ENCODE measurements around the gene HSPA5. TPM values are rescaled to one million over a fixed set of nuclear protein-coding genes. Genes with fewer than 3 reads are reported as not detected.
"Not testable (repeated sequence)": the region's sequence is repeated elsewhere in the genome, so short reads cannot be mapped to it uniquely, and the experiment has no call there.

Gene HSPA5
- total and polyA plus RNA-seq, 4 donors: 108 to 342 (median 237) TPM

DNA sequence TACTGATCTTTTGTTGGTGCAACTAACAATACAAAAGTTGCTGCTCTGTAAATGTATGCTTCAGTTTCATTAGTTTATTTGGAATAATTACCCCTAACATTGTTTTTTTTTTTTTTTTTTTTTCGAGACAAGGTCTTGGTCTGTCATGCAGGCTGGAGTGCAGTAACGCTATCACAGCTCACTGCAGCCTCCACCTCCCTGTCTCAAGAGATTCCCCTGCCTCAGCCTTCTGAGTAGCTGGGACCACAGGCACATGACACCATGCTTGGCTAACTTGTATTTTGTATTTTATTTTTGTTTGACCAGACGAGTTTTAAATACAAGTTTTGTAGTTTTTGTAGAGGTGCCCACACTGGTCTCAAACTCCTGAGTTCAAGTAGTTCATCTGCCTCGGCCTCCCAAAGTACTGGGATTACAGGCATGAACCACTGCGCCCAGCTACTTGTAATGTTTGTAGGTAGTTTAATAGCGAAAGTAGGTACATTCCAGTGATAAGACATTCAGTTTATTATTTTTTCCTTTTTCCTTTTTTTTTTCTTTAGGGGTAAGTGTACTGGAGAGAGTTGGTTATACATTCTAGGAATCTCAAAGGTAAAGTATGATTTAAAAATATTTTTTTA lies 27.4 kb upstream of the HSPA5 start:
- no peaks in the 10 kb centered on the region for H3K9me3 ChIP-seq (ENCODE audit: control insufficient read depth in 4 of 4, low read length in 3 of 4)
- no peak overlapping the region for H3K9ac ChIP-seq (ENCODE audit: low read depth in 1 of 2, low read length in 2 of 2)
- 83% methylated on average over 6 of the region's 6 CpGs for WGBS

DNA sequence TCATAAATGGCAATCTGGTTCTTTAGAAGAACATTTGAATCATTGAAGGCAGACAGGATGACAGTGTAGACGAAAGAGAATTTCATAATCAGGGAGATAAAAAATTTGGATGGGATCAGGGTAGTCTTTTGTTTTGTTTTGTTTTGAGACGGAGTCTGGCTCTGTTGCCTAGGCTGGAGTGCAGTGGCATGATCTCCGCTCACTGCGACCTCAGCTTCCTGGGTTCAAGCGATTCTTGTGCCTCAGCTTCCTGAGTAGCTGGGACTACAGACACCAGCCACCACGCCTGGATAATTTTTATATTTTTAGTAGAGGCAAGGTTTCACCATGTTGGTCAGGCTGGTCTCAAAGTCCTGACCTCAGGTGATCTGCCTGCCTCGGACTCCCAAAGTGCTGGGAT lies 22.9 kb upstream of the HSPA5 start:
- not testable (repeated sequence) for H3K27me3 ChIP-seq (ENCODE audit: control insufficient read depth in 4 of 4, insufficient read depth in 4 of 4, low read length in 3 of 4); H3K27ac ChIP-seq (ENCODE audit: low read depth in 1 of 2, low read length in 2 of 2); DNase-seq (ENCODE audit: low spot score); H3K9ac ChIP-seq (ENCODE audit: low read depth in 1 of 2, low read length in 2 of 2); H3K9me3 ChIP-seq (ENCODE audit: control insufficient read depth in 4 of 4, low read length in 3 of 4); H3K36me3 ChIP-seq (ENCODE audit: control insufficient read depth in 4 of 4, insufficient read depth in 3 of 4, low read depth in 1 of 4, low read length in 3 of 4); H3K4me3 ChIP-seq (ENCODE audit: low read depth in 1 of 3, low read length in 3 of 3)
- peaks cover 3 to 15% (median 10%) of the 10 kb centered on the region in 4 donors for H3K4me1 ChIP-seq (ENCODE audit: control insufficient read depth in 4 of 4, insufficient read depth in 4 of 4, low read length in 3 of 4)
- 66% methylated on average over 7 of the region's 7 CpGs for WGBS

More for the DNA sequence above, 27.4 kb upstream of the HSPA5 start:
- Histone ChIP-seq H3K4me3 (ENCODE audit: low read depth in 1 of 3, low read length in 3 of 3) (no peak overlapping the region), H3K4me1 (ENCODE audit: control insufficient read depth in 4 of 4, insufficient read depth in 4 of 4, low read length in 3 of 4) (peaks cover 1 to 16% (median 12%) of the 10 kb centered on the region in 4 donors), H3K27ac (ENCODE audit: low read depth in 1 of 2, low read length in 2 of 2) (no peak overlapping the region), H3K27me3 (ENCODE audit: control insufficient read depth in 4 of 4, insufficient read depth in 4 of 4, low read length in 3 of 4) (no peaks in the 10 kb centered on the region), H3K36me3 (ENCODE audit: control insufficient read depth in 4 of 4, insufficient read depth in 3 of 4, low read depth in 1 of 4, low read length in 3 of 4) (peaks cover 0 to 3% (median 0%) of the 10 kb centered on the region in 4 donors)
- DNase-seq (ENCODE audit: low spot score): no peak
- TF ChIP-seq, protein P1, sequence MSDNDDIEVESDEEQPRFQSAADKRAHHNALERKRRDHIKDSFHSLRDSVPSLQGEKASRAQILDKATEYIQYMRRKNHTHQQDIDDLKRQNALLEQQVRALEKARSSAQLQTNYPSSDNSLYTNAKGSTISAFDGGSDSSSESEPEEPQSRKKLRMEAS (IDR thresholded peaks at IDR 0.05): no peak

DNA sequence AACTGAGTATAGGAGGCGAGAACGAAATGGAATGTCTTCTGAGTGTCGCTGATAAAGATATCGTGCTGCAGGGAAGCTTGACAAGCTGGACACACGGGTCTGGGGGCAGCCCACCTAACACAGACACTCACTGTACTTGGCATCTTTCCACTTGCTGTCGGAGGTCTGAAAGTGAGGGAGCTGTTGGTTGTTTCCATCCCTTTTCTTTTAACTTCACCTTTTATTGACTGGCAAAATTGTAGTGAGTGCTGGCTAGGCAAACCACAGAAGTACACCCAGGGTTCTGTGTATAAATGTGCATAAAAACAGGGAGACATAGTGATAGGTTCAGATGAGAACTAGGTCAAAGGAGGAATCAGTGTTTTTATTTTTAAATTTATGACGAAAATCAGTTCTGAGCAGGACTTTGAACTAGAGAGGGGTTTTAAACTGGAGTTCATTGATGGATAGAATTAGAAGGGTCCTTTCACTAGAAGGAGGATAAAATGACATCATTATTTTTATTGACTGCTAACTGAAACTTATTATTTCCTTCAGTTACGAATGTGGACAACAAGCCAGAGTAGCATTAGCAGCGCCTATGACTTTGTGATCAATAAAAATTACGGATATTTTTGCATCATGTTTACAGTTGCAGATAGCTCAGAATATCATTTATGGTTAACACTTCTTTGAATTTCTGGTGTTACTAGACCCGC lies 21.3 kb upstream of the HSPA5 start:
- peak overlapping the region in 1 of 2 donors; percentile 89 for H3K27ac ChIP-seq (ENCODE audit: low read depth in 1 of 2, low read length in 2 of 2)

DNA sequence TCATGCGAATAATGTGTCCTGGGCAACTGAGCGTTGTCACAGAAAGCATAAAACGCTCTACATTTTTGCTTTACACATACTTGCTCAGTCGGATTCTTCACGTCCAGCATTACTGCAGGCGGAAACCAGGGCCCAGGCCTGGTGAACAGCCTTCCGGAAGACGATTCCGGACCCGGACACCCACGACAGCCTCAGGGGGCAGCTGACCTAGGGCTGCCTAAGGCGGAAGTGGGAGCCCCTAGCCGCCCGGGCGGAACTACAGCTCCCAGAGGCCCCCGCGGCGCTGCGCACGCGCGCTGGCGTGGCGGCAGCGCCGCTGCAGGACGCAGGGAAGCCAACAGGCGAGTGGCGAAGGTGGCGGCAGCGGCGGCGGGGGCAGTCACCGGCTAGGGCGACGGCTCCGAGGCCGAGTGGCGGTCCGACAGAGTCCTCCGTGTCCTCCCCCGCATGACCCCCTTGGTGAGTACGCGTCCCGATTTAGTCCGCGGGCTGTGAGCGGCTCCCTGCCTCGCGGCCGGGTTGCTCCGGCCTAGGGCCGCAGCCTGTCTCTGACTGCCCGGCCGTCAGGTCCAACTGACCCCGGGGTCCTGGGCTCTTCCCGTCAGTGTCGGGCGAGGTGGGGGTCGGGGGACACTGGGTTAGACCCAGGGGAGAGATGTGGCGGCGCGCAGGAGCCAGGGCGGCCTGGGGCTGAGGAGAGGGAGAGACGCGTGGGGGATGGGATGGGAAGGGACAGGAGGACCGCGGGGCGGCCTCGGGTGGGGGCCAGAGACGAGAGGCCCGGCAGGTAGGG lies 20.6 kb upstream of the HSPA5 start, which contains the start of gene GAPVD1:
Gene GAPVD1, plus strand, starts transcription at position 326 of the 793 bp plus-strand sequence. CDS start 37,096 bp downstream, outside the sequence.
- peak; percentile 91 for DNase-seq (ENCODE audit: low spot score)
- H3K27ac ChIP-seq (ENCODE audit: low read depth in 1 of 2, low read length in 2 of 2): peak within 1 kb of the TSS; percentile 74 to 89
- peak within 1 kb of the TSS; percentile 45 to 90 for H3K9ac ChIP-seq (ENCODE audit: low read depth in 1 of 2, low read length in 2 of 2)
- 2% methylated on average over 72 of the region's 72 CpGs for WGBS
- H3K4me1 ChIP-seq (ENCODE audit: control insufficient read depth in 4 of 4, insufficient read depth in 4 of 4, low read length in 3 of 4): peaks cover 3 to 15% (median 10%) of the 10 kb centered on the region in 4 donors
- H3K9me3 ChIP-seq (ENCODE audit: control insufficient read depth in 4 of 4, low read length in 3 of 4): no peaks in the 10 kb centered on the region
- no peaks in the 10 kb centered on the region for H3K36me3 ChIP-seq (ENCODE audit: control insufficient read depth in 4 of 4, insufficient read depth in 3 of 4, low read depth in 1 of 4, low read length in 3 of 4)
- H3K4me3 ChIP-seq (ENCODE audit: low read depth in 1 of 3, low read length in 3 of 3): peak within 1 kb of the TSS; percentile 79 to 96 (median 88)
- no peaks in the 10 kb centered on the region for H3K27me3 ChIP-seq (ENCODE audit: control insufficient read depth in 4 of 4, insufficient read depth in 4 of 4, low read length in 3 of 4)
- TF ChIP-seq, protein P2, sequence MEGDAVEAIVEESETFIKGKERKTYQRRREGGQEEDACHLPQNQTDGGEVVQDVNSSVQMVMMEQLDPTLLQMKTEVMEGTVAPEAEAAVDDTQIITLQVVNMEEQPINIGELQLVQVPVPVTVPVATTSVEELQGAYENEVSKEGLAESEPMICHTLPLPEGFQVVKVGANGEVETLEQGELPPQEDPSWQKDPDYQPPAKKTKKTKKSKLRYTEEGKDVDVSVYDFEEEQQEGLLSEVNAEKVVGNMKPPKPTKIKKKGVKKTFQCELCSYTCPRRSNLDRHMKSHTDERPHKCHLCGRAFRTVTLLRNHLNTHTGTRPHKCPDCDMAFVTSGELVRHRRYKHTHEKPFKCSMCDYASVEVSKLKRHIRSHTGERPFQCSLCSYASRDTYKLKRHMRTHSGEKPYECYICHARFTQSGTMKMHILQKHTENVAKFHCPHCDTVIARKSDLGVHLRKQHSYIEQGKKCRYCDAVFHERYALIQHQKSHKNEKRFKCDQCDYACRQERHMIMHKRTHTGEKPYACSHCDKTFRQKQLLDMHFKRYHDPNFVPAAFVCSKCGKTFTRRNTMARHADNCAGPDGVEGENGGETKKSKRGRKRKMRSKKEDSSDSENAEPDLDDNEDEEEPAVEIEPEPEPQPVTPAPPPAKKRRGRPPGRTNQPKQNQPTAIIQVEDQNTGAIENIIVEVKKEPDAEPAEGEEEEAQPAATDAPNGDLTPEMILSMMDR (IDR thresholded peaks at IDR 0.05; ENCODE audit: low read depth, low read length, missing input control): peak; percentile 38
- peak in 1 of 2 donors; percentile 22 for TF ChIP-seq RXRA (IDR thresholded peaks at IDR 0.05)
- TF ChIP-seq, protein P3, sequence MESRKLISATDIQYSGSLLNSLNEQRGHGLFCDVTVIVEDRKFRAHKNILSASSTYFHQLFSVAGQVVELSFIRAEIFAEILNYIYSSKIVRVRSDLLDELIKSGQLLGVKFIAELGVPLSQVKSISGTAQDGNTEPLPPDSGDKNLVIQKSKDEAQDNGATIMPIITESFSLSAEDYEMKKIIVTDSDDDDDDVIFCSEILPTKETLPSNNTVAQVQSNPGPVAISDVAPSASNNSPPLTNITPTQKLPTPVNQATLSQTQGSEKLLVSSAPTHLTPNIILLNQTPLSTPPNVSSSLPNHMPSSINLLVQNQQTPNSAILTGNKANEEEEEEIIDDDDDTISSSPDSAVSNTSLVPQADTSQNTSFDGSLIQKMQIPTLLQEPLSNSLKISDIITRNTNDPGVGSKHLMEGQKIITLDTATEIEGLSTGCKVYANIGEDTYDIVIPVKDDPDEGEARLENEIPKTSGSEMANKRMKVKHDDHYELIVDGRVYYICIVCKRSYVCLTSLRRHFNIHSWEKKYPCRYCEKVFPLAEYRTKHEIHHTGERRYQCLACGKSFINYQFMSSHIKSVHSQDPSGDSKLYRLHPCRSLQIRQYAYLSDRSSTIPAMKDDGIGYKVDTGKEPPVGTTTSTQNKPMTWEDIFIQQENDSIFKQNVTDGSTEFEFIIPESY (IDR thresholded peaks at IDR 0.05): no peak
- TF ChIP-seq, protein P4, sequence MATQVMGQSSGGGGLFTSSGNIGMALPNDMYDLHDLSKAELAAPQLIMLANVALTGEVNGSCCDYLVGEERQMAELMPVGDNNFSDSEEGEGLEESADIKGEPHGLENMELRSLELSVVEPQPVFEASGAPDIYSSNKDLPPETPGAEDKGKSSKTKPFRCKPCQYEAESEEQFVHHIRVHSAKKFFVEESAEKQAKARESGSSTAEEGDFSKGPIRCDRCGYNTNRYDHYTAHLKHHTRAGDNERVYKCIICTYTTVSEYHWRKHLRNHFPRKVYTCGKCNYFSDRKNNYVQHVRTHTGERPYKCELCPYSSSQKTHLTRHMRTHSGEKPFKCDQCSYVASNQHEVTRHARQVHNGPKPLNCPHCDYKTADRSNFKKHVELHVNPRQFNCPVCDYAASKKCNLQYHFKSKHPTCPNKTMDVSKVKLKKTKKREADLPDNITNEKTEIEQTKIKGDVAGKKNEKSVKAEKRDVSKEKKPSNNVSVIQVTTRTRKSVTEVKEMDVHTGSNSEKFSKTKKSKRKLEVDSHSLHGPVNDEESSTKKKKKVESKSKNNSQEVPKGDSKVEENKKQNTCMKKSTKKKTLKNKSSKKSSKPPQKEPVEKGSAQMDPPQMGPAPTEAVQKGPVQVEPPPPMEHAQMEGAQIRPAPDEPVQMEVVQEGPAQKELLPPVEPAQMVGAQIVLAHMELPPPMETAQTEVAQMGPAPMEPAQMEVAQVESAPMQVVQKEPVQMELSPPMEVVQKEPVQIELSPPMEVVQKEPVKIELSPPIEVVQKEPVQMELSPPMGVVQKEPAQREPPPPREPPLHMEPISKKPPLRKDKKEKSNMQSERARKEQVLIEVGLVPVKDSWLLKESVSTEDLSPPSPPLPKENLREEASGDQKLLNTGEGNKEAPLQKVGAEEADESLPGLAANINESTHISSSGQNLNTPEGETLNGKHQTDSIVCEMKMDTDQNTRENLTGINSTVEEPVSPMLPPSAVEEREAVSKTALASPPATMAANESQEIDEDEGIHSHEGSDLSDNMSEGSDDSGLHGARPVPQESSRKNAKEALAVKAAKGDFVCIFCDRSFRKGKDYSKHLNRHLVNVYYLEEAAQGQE (IDR thresholded peaks at IDR 0.05): peak; percentile 54
- no peak for TF ChIP-seq FOXA2 (IDR thresholded peaks at IDR 0.05)
- no peak for TF ChIP-seq SP1 (IDR thresholded peaks at IDR 0.05)
- no peak for TF ChIP-seq FOXA1 (IDR thresholded peaks at IDR 0.05)
- peak; percentile 33 for TF ChIP-seq YY1 (IDR thresholded peaks at IDR 0.05)
- peak in 1 of 2 donors; percentile 28 for TF ChIP-seq EGR1 (IDR thresholded peaks at IDR 0.05; ENCODE audit: low read depth in 2 of 2)
- no peak for TF ChIP-seq RAD21 (IDR thresholded peaks at IDR 0.05)

More for the DNA sequence above, 21.3 kb upstream of the HSPA5 start:
- 14% methylated on average over 11 of the region's 11 CpGs for WGBS
- H3K4me3 ChIP-seq (ENCODE audit: low read depth in 1 of 3, low read length in 3 of 3): peak overlapping the region; percentile 79 to 96 (median 88)
- no peaks in the 10 kb centered on the region for H3K9me3 ChIP-seq (ENCODE audit: control insufficient read depth in 4 of 4, low read length in 3 of 4)
- TF ChIP-seq RAD21 (IDR thresholded peaks at IDR 0.05): no peak
- no peak for TF ChIP-seq GABPA (IDR thresholded peaks at IDR 0.05 in 1 of 2, conservative IDR thresholded peaks at IDR 0.05 in 1 of 2)
- TF ChIP-seq YY1 (IDR thresholded peaks at IDR 0.05): no peak
- peaks cover 0 to 3% (median 0%) of the 10 kb centered on the region in 4 donors for H3K36me3 ChIP-seq (ENCODE audit: control insufficient read depth in 4 of 4, insufficient read depth in 3 of 4, low read depth in 1 of 4, low read length in 3 of 4)
- no peak for DNase-seq (ENCODE audit: low spot score)
- no peaks in the 10 kb centered on the region for H3K27me3 ChIP-seq (ENCODE audit: control insufficient read depth in 4 of 4, insufficient read depth in 4 of 4, low read length in 3 of 4)
- H3K4me1 ChIP-seq (ENCODE audit: control insufficient read depth in 4 of 4, insufficient read depth in 4 of 4, low read length in 3 of 4): peaks cover 3 to 15% (median 10%) of the 10 kb centered on the region in 4 donors
- peak overlapping the region; percentile 45 to 83 for H3K9ac ChIP-seq (ENCODE audit: low read depth in 1 of 2, low read length in 2 of 2)
